HG03520 (cell line): Measurements from ENCODE around the gene KLHL18.
"Not testable (repeated sequence)": the region's sequence is repeated elsewhere in the genome, so short reads cannot be mapped to it uniquely, and the experiment has no call there.

Experiments used
- ATAC-seq: cut with Tn5 transposase; IDR thresholded peaks from one replicate; pipeline ENCODE4 v1.9.1; 2021; ENCODE audit warnings: mild to moderate bottlenecking, moderate library complexity; ENCODE audit not compliant: unreplicated experiment

Gene KLHL18

DNA sequence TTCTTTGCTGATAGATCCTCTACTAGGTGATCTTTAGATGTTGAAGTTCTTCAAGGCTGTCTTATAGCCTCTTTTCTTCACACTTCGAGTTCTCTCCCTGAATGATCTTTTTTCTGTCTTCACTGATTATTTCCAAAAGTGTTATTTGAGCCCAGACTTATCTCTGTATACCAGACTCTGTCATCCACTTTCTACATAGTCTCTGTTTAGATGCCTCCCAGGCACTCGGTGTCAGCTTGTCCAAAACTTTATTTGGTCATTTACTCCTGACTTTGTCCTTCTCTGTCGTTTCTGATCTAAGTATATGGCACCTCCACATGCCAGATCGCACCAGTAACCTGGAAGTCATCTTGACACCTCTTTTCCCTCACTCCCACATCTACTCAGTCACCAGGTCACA is 27.6 kb downstream of the KLHL18 start:
- no peak for ATAC-seq

- no peak for ATAC-seq
Measured at GRCh38 chr3:47313341-47314055, 30.8 kb downstream of the KLHL18 start.

GRCh38 chr3:47314056-47314764 is 31.5 kb downstream of the KLHL18 start:
- ATAC-seq: no peak

DNA sequence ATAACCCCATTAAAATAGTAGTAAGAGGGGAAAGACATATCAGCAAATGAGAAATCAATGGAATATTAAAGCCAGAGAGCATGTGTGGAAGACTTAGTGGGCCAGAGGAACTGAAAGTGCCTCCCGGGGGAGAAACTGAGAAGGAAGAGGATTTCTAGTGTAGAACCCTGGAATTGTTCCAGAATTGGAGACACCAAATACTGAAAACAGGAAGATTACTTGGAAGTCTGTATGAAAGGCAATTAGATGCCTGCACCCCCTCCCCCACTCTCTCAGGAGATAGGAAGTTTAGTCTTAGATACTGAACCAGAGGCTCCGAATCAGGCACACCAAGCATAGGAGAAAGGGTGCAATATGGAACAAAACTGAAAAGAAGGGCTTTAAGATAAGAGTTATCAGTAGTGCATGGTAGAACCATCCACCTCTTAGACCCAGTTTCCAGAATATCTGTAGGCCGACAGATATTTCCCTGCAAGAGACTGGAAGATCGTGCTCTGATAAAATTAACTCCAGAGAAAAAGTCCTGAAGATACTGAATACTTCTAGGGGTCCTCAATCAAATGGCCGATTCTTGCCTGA is 32.4 kb downstream of the KLHL18 start:
- no peak for ATAC-seq

DNA sequence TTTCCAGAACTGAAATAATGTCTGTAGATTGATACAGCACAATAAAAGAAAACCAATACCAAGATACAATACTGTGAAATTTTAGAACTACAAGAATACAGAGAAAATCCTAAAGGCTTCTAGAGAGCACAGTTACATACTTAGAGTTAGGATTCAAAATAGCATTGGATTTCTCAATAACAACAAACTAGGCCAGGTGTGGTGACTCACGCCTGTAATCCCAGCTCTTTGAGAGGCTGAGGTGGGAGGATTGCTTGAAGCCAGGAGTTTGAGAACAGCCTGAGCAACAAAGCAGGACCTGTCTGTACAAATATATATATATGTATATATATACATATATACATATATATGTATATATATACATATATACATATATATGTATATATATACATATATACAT is 33.4 kb downstream of the KLHL18 start:
- ATAC-seq: not testable (repeated sequence)

GRCh38 chr3:47318916-47319315 is 36.2 kb downstream of the KLHL18 start:
- no peak for ATAC-seq

DNA sequence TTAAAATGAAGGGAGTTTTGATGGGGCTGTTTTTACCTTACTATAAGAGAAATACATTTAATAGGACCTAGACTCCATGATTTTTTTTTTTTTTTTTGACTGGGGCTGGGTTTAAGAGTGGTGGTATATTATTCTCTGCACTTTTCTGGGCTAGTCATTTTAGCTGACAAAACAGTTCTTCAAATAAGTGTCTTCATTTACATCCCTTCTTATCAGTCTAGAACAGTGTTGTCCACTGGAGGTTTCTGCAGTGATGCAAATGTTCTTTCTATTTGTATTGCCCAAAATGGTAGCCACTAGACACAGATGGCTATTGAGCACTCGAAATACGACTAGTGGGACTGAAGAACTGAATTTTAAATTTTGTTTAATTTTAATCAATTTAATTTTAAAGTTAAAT is 37.2 kb downstream of the KLHL18 start:
- ATAC-seq: no peak

DNA sequence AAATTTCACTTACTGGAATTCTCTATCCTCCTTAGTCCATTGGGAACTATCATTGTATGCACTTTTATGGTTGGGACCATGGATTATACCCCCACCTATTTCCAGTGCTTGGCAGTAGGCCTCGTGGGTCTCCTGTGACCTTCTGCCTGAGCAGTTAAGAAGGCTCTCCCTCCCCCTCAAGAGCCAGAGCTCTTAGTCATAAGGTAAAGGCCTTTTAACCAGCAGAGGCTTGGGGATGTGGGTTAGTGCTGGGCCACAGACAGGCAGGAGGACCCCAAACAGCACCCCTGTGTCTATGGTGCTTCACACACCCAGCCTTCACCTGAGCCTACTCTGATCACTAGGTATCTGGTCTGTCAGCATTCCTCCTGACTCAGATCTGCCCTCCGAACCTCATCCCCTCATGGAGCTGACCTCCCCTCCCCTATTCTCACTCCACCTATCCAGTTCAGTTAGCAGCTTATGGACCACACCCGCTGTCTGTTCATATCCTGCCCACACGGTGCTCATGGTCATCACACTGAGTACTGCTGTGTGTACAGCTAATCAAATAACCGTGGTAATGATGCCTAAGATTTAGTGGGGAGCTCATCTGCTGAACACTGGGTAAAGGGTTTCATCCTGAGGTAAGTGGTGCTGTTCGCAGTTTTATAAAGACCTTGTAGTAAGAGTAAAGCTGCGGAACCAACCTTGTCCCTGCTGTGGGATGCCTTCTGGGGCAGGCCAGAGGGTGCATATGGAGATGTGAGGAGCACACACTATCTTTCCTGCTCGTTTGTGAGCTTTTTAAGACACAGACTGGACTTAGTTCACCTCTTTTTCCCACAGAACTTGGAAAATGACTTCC is 40.9 kb downstream of the KLHL18 start:
- no peak for ATAC-seq

GRCh38 chr3:47324278-47324865 is 41.6 kb downstream of the KLHL18 start:
- ATAC-seq: no peak

DNA sequence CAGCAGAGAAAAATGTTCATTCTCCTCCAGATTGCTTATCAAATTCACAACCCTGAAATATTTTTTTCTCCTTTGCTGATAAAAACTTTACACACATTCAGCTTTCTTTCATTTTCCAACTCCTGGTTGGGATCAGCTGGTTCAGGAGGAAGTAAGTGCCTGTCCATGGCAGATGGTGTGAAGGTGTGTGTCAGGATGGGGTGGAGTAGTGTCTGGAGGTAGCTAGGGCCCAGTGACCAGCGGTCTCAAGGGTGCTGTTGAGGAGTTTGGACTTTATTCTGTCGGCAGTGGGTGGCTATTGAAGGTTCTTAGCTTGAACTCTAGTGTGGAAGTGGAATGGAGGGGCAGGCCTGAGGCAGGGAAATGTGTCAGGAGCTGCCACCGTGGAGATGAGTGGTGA is 51.2 kb downstream of the KLHL18 start:
- ATAC-seq: no peak

- no peak for ATAC-seq
Measured at GRCh38 chr3:47337656-47338055, 54.9 kb downstream of the KLHL18 start.

DNA sequence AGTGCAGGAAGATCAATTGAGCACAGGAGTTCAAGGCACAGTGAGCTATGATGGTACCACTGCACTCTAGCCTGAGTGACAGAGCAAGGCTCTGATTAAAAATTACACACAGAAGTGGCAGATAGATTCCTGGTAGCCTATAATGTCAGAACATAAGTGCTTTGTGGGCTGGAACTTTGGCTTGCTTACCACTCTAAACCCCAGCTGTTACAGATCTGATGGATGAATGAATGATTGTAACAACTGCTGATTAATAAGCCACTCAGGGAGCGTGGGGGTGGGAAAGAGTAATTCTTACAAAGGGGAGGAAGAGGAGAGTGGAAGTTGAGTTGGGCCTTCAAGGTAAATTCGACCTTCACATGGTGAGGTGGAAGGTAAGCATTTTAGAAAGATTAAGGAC is 57.2 kb downstream of the KLHL18 start:
- ATAC-seq: no peak

DNA sequence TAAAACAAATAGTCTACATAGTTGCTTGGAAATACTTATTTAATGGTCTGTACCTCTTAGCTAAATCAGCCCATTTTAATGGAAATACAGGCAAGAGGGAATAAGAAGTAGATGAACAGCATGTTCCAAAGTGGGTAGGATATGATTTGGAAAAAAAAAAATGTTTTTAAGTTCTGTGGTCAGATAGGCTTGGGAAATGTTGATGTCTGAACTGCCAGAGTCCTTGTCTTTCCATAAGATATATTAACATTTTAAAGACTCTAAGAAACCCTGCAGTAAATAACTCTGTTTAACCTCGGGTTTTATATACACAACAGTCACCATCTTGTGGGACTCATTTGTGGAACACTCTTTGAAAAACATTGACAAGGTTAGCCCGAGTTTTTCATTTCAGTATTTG is 58.1 kb downstream of the KLHL18 start:
- ATAC-seq: no peak

DNA sequence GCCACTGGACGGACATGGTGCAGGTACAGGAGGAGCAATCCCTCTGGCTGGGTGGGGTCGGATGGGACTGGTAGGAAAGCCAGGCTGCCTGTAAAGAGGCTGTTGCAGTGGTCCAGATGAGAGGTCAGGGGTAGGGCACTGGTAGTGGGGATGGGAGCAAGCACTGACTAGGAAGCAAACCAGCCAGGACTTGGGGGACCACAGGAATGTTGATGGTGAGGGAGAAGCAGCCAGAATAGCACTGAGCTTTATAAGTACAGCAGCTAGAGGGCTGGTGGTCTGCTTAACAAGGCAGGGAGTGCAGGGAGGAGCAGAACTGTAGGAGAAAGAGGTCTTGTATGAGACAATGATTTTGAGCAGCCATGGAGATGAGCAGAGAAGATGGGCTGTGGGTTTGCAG is 59.4 kb downstream of the KLHL18 start:
- no peak for ATAC-seq

DNA sequence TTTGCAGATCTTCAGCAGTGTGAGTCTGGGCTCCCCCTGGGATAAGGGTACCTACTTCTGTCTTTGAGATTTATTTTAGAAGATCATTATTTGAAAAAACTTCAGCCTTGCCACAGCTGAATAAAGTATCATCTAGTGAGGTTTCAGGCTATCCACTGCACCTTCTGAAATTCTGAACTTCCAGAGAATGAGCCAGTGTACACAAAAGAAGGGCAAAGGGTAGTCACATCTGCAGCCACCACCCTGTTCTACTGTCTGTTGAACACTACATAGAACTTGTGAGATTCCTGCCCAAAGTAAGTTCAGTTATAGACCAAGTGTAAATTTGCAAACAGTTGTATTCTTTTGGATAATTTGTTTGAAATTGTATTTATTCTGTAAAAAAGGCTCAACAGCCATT is 60.1 kb downstream of the KLHL18 start:
- no peak for ATAC-seq

DNA sequence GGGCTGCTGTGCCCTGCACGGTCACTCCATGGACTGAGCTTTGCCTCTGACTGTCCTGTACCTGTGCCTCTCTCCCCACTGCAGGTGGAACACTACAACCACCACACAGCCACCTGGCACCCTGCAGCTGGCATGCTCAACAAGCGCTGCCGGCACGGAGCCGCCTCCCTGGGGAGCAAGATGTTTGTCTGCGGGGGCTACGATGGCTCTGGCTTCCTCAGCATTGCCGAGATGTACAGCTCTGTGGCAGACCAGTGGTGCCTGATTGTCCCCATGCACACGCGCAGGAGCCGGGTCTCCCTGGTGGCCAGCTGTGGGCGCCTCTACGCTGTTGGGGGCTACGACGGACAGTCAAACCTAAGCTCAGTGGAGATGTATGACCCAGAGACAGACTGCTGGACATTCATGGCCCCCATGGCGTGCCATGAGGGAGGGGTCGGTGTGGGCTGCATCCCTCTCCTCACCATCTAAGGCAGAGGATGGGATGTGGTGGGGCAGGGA is 60.8 kb downstream of the KLHL18 start:
- ATAC-seq: no peak

GRCh38 chr3:47344971-47345370 is 62.2 kb downstream of the KLHL18 start:
- ATAC-seq: no peak

DNA sequence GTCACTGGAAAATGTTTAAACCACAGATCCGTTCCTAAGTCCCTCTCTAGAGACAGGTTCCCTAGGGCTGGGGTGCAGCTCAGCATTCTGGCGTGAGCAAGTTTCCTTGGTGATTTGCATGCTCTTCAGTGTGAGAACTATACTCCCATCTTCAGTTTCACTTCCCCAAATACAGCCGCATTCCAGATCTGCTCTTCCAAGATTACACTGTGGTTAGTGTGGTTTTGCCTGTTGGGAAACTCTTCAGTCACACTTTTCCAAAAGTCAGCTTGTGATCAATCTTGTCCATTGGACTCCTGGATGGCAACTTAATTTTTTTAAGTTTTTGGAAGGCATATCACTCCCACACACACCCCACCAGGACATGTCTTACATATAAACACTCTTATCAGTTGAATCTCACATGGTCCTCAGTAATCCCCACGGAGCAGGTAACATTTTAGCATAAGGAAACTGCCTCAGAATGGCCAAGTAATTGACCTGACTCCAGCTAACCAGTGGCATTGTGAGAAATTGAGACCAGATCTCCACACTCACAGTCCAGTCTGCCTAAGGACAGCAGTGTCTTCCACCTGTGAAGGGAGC is 64.6 kb downstream of the KLHL18 start:
- no peak for ATAC-seq

DNA sequence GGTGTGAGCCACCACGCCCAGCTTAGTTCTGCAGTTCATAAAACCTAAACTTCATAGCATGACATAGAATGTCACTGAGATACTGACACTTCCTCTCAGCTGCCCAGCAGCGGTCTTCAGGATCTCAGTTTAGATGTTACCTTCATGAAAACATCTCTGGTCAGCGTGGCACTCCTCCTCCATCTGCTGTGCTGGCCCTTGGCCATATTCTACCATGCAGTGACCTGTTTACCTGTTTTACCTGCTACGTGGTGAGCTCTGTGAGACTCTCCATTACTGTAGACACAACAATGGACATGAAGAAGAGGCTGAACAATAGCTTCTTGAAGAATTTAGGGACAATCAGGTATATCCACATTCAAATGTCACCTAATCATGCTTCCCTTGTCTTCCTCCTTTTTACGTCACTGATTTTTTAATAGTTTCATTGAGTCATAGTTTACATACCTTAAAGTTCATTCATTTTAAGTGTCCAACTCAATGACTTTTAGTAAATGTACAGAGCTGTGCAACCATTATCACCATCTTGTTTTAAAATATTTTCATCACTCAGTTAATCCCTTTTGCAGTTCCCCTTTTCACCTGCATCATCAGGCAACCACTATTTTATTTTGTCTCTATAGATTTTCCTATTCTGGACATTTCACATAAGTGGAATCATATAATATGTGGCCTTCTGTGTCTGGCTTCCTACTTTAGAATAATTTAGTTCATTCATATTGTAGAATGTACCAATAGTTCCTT is 65.8 kb downstream of the KLHL18 start:
- no peak for ATAC-seq

GRCh38 chr3:47355010-47355409 is 72.3 kb downstream of the KLHL18 start:
- ATAC-seq: no peak
